Measurements from ENCODE around the gene PRRX2.

The PRRX2 gene

DNA sequence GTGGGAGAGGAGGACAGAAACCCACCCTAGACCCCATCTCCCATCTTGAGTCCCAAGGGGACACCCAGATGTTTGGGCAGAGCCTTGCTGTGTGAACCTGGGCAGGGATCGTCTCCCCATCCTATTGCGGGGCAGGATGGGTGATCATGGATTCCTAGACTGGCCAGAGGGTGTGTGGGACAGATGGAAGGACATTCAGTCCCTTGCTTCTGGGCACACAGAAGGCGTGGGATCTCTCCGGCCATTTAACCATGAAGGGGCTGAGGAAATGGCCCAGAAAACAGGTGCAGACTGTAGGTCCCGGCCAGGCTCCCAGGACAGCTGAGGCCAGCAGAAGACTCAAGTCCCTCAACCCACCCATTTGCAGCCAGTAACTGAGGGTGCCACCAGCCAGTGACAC lies 57.5 kb downstream of the PRRX2 start:
- in situ Hi-C loops (cut with HindIII; ENCODE audit: low sequenced_read_pairs) = loop anchor here (5.0 to 10.0 kb wide), 2 partner anchors 48 to 91 kb away; no protein-coding TSS in a partner anchor
- H3K4me3 ChIP-seq (ENCODE audit: low read depth, low read length) = no peak overlapping the region
- TF ChIP-seq CTCF (IDR thresholded peaks at IDR 0.05; ENCODE audit: low read depth, low read length, missing control alignments) = no peak
- no peak for DNase-seq (ENCODE audit: low read depth)

DNA sequence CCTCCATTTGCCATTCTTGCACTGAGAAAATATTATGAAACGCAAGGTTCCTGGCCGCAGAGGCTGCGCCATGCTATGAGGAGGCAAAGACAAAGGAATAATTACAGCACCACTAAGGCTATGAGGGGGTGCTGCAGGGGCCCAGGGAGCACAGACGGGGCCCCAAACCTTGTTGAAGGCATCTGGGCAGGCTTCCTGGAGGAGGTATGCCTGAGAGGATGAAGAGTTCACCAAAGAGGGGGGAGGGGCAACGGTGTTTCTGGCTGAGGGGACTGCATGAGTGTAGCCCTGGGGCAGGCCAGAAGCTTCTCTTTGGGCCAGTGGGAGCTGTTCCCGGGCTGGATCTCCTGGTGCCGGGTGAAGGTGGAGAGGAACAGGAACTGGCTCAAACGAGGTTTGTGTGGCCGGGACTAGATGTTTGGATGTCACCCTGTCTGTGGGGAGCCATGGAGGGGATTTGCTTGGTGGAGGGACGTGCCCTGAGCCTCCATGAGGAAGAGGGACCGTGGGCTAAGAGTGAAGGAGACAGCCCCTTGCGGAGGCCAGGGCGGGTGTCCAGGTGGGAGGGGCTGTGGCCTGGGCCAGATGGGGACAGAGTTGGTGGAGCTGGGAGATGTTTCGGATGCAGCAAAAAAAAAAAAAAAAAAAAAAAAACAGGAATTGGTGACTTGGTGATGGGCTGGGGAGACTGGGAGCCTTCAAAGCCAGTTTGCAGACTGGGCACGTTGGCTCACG lies 59.2 kb downstream of the PRRX2 start:
- H3K4me3 ChIP-seq (ENCODE audit: low read depth, low read length) = no peak overlapping the region
- in situ Hi-C loops (cut with HindIII; ENCODE audit: low sequenced_read_pairs) = loop anchor here (5.0 to 10.0 kb wide), 4 partner anchors 50 to 592 kb away; no protein-coding TSS in a partner anchor
- TF ChIP-seq CTCF (IDR thresholded peaks at IDR 0.05; ENCODE audit: low read depth, low read length, missing control alignments) = no peak
- no peak for DNase-seq (ENCODE audit: low read depth)

DNA sequence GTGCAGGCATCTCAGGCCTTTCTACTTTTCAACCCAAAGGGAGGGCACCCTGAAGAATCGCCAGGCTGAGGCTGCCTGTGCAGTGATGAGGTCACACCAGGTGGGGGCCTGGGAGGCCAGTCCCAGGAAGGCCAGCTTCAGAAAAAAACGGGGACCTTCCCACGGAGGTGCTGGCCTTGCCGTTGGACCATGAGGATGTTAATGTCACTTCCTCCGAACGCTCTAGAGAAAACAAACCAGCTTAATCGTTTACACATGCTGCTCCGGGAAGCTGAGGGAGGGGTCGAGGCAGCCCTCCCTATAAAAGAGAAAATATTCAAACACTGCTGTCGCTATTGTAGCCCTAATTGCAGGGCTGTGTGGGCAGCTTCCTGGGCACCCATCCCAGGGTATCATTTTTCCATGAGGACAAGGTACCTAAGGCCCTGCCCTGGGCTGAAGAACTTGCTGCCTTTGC lies 60.4 kb downstream of the PRRX2 start:
- DNase-seq (ENCODE audit: low read depth) = no peak
- TF ChIP-seq CTCF (IDR thresholded peaks at IDR 0.05; ENCODE audit: low read depth, low read length, missing control alignments) = no peak
- no peak overlapping the region for H3K4me3 ChIP-seq (ENCODE audit: low read depth, low read length)
- in situ Hi-C loops (cut with HindIII; ENCODE audit: low sequenced_read_pairs) = loop anchor here (5.0 to 10.0 kb wide), 3 partner anchors 51 to 594 kb away; no protein-coding TSS in a partner anchor

DNA sequence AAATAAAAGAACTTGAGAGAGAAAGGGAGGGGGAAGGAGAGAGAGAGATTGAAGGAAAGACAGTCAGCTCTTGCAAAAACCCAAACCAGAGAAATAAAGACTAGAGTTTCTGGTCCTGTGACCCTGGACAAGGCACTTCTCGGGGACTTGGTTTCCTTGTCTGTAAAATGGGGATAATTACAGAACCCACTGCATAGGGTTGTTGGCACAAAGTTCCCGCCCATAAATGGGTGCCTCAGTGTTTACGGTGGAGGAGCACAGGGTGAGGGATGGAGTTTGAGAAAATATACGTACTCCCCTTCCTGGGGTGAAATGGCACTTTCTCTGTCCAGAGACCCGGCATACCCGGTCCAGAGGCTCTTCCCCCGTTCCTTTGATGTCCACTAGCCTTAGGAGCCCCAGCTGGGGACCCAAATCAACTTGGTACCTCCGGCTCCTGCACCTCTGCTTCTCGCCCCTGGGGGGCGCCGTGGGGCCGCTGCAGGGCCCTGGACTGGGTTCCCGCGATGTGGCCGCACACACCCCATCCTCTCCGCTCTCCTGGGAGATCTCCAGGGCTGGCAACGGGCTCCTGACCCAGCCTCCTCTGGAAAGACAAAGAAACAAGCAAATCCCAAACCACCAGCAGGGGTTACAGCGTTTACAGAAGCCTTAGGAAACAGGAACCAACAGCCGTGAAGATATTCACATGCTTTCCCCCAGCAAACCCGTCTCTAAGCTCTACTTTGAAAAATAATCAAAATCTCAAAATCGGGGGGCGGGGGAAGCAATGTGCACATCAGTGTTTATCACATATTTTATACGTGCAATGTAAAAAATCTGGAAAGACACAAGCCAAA lies 61.1 kb downstream of the PRRX2 start:
- peak; percentile 98 for TF ChIP-seq CTCF (IDR thresholded peaks at IDR 0.05; ENCODE audit: low read depth, low read length, missing control alignments)
- no peak overlapping the region for H3K4me3 ChIP-seq (ENCODE audit: low read depth, low read length)
- in situ Hi-C loops (cut with HindIII; ENCODE audit: low sequenced_read_pairs) = loop anchor here (5.0 to 10.0 kb wide), 3 partner anchors 51 to 594 kb away; no protein-coding TSS in a partner anchor
- DNase-seq (ENCODE audit: low read depth) = peak; percentile 74

DNA sequence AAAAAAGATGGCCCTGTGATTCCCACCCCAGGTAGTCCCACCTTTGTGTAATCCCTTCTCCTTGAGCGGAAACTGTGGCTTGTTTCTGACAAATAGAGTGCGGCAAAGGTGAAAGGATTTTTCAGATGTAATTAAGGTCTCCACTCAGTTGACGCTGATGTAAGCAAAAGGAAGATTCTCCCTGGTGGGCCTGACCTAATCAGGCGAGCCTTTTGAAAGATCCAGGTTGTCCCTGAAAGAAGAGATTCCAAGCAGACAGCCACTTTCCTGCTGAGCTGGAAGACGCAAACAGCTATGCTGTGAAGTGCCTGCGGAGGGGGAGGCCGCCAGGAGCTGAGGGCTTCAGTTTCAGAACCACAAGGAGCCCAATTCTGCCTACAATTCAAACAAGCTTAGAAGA lies 63.3 kb downstream of the PRRX2 start:
- H3K4me3 ChIP-seq (ENCODE audit: low read depth, low read length) = no peak overlapping the region
- DNase-seq (ENCODE audit: low read depth) = no peak
- in situ Hi-C loops (cut with HindIII; ENCODE audit: low sequenced_read_pairs) = loop anchor here (5.0 to 10.0 kb wide), 3 partner anchors 49 to 596 kb away; no protein-coding TSS in a partner anchor
- TF ChIP-seq CTCF (IDR thresholded peaks at IDR 0.05; ENCODE audit: low read depth, low read length, missing control alignments) = no peak

DNA sequence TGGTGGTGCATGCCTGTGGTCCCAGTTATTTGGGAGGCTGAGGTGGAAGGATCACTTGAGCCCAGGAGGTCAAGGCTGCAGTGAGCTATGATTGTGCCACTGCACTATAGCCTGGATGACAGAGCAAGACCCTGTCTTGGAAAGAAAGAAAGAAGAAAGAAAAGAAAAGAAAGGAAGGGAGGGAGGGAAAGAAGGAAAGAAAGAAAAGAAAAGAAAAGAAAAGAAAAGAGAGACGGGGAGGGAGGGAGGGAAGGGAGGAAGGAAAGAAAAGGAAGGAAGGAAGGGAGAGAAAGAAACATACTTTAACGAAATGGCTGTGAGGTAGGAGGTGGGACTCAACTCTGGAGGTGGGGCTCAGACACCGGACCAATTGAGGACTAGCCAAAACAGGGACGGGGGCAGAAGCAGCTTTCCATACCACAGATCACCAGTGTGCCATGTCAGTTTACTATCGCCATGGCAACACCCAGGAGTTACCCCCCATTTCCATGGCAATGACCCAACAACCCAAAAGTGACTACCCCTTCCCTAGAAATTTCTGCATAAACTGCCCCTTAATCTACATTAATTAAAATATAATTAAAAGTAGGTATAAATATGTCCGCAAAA lies 66.1 kb downstream of the PRRX2 start:
- no peak overlapping the region for H3K4me3 ChIP-seq (ENCODE audit: low read depth, low read length)
- no peak for TF ChIP-seq CTCF (IDR thresholded peaks at IDR 0.05; ENCODE audit: low read depth, low read length, missing control alignments)
- in situ Hi-C loops (cut with HindIII; ENCODE audit: low sequenced_read_pairs) = no loop called here
- no peak for DNase-seq (ENCODE audit: low read depth)
